B cell (primary cell): ENCODE data around the gene SH2D4B. TPM values are rescaled to one million over a fixed set of nuclear protein-coding genes. Genes with fewer than 3 reads are reported as not detected.

ENCODE experiments used
- ATAC-seq: fragments of 200-7000 bp; cut with Tn5 transposase; one replicate; pipeline ENCODE4 v1.10.0; 2021; ENCODE audit warnings: low read depth, mild to moderate bottlenecking, moderate number of reproducible peaks, moderate library complexity
- CTCF ChIA-PET: fragments of 350-600 bp; sonication (Branson Sonifier 250); formaldehyde crosslinking; loops from one replicate; lab custom pipeline; 2021; ENCODE audit warnings: antibody characterized with exemption, inconsistent platforms; lab: Charles Lee
- POLR2A ChIA-PET: fragments of 350-600 bp; sonication (Branson Sonifier 250); formaldehyde crosslinking; loops from one replicate; lab custom pipeline; 2021; ENCODE audit warnings: antibody characterized with exemption; lab: Charles Lee
- DNase-seq: peaks from one replicate; pipeline ENCODE4 v3.0.0; 2013
- H2AFZ ChIP-seq: 2 replicates; pipeline ENCODE4 v1.6.1; 2012; ENCODE audit warnings: mild to moderate bottlenecking, low read depth, low read length; ENCODE audit not compliant: insufficient read depth, poor library complexity, severe bottlenecking
- H3K27ac ChIP-seq, 2 donors: 1 replicate in 1 of 2; 2 replicates in 1 of 2; pipeline ENCODE4 v1.5.1; 2012 to 2013; ENCODE audit warnings: low read length in 2 of 2, mild to moderate bottlenecking in 2 of 2, moderate library complexity in 1 of 2
- H3K27me3 ChIP-seq, 4 experiments: fragments of 200-600 bp in 1 of 4; sonication (generic) in 1 of 4; replicated peaks in 1 of 4; 1 replicate in 2 of 4; 2 replicates in 2 of 4; pipeline versions ENCODE4 v1.6.1 to v1.7.0; 2013 to 2016; ENCODE audit warnings: low read length in 3 of 4, mild to moderate bottlenecking in 2 of 4, mixed read lengths in 1 of 4, moderate library complexity in 1 of 4; ENCODE audit not compliant: insufficient read depth in 4 of 4, control insufficient read depth in 3 of 4; ENCODE audit errors: control extremely low read depth in 1 of 4
- H3K36me3 ChIP-seq, 2 experiments: replicated peaks in 1 of 2; 1 replicate in 1 of 2; 2 replicates in 1 of 2; pipeline versions ENCODE4 v1.6.1 to v1.7.1; 2013; ENCODE audit warnings: low read length in 1 of 2; ENCODE audit not compliant: insufficient read depth in 2 of 2, control insufficient read depth in 1 of 2; ENCODE audit errors: control extremely low read depth in 1 of 2, extremely low read depth in 1 of 2
- H3K4me1 ChIP-seq, 2 donors: fragments of 200-600 bp in 1 of 2; sonication (generic) in 1 of 2; 1 replicate in 1 of 2; 2 replicates in 1 of 2; pipeline versions ENCODE4 v1.5.1 to v1.6.1; 2013 to 2017; ENCODE audit warnings: low read length in 2 of 2; ENCODE audit not compliant: control insufficient read depth in 2 of 2, insufficient read depth in 2 of 2
- H3K4me2 ChIP-seq: replicated peaks from 2 replicates; pipeline ENCODE3; 2012; ENCODE audit warnings: mild to moderate bottlenecking, low read depth, low read length; ENCODE audit not compliant: poor library complexity, severe bottlenecking
- H3K4me3 ChIP-seq, 5 experiments: fragments of 200-600 bp in 1 of 5; sonication (generic) in 1 of 5; 1 replicate in 3 of 5; 2 replicates in 2 of 5; pipeline versions ENCODE4 v1.5.1 to v1.7.0; 2011 to 2016; ENCODE audit warnings: low read length in 4 of 5, mild to moderate bottlenecking in 4 of 5, low read depth in 2 of 5, control low read depth in 1 of 5, moderate library complexity in 1 of 5; ENCODE audit not compliant: insufficient read depth in 1 of 5; ENCODE audit errors: control extremely low read depth in 1 of 5, extremely low read depth in 1 of 5
- H3K79me2 ChIP-seq: fragments of 200-600 bp; sonication (generic); one replicate; pipeline ENCODE4 v1.6.0; 2016; ENCODE audit warnings: low read length; ENCODE audit not compliant: control insufficient read depth, insufficient read depth
- H3K9ac ChIP-seq: fragments of 200-600 bp; sonication (generic); 2 replicates; pipeline ENCODE4 v1.6.1; 2017; ENCODE audit warnings: mild to moderate bottlenecking, low read length, moderate library complexity
- H3K9me3 ChIP-seq, 3 donors: one replicate each; pipeline versions ENCODE4 v1.6.1 to v1.7.1; 2013; ENCODE audit warnings: low read length in 2 of 3; ENCODE audit not compliant: control insufficient read depth in 2 of 3, insufficient read depth in 1 of 3; ENCODE audit errors: control extremely low read depth in 1 of 3
- H4K20me1 ChIP-seq: 2 replicates; pipeline ENCODE4 v1.6.0; 2012; ENCODE audit warnings: mild to moderate bottlenecking, low read length; ENCODE audit not compliant: insufficient read depth, control insufficient read depth, poor library complexity, severe bottlenecking
- H3K27ac Mint-ChIP-seq: one replicate; pipeline ENCODE4 v1.8.0; 2021; ENCODE audit warnings: mixed read lengths
- H3K27me3 Mint-ChIP-seq: one replicate; pipeline ENCODE4 v1.8.0; 2021; ENCODE audit warnings: mixed read lengths
- H3K4me1 Mint-ChIP-seq: one replicate; pipeline ENCODE4 v1.8.0; 2021; ENCODE audit warnings: mixed read lengths
- H3K4me3 Mint-ChIP-seq: one replicate; pipeline ENCODE4 v1.8.0; 2021; ENCODE audit warnings: mixed read lengths
- H3K9me3 Mint-ChIP-seq: one replicate; pipeline ENCODE4 v1.8.0; 2022; ENCODE audit warnings: mixed read lengths; ENCODE audit not compliant: insufficient read depth
- EZH2 ChIP-seq: IDR thresholded peaks from 2 replicates; pipeline ENCODE4 v1.6.1; 2012; ENCODE audit warnings: borderline replicate concordance, low read depth, mild to moderate bottlenecking, moderate library complexity, low read length; ENCODE audit not compliant: insufficient read depth, poor library complexity, severe bottlenecking
- WGBS: methylation state at CpG from one replicate; pipeline ENCODE4 v1.1.5; 2013; ENCODE audit warnings: missing lambda C conversion rate; ENCODE audit not compliant: insufficient coverage; 5-methylcytosine and 5-hydroxymethylcytosine counted together
- intact Hi-C: fragments of 100-400 bp; cut with micrococcal nuclease; formaldehyde crosslinking; loops from one replicate; pipeline ENCODE4 v1.10.0; 2022
- polyA plus RNA-seq: library from polyadenylated mRNA; depleted of rRNA; stranded (reverse); fragments of >200 nt; gene quantifications from 2 replicates; pipeline ENCODE4 v1.2.3, GENCODE V29; 2012
- total RNA-seq, 2 donors: library from RNA; stranded (reverse); fragments of 120-200 nt in 1 of 2; gene quantifications; 1 replicate in 1 of 2; 2 replicates in 1 of 2; pipeline versions ENCODE4 v1.2.3 to v1.2.4, GENCODE V29; 2013 to 2022
- TF ChIP-seq, protein P1 (sequence below): fragments of 200-600 bp; IDR thresholded peaks from one replicate; pipeline ENCODE4 v1.8.0; 2022; ENCODE audit warnings: antibody characterized with exemption, mild to moderate bottlenecking

SH2D4B gene
- total and polyA plus RNA-seq, 2 donors (not counting 1 experiment from before 2014, with no cell fraction given) = 0.09 to 0.22 TPM

DNA sequence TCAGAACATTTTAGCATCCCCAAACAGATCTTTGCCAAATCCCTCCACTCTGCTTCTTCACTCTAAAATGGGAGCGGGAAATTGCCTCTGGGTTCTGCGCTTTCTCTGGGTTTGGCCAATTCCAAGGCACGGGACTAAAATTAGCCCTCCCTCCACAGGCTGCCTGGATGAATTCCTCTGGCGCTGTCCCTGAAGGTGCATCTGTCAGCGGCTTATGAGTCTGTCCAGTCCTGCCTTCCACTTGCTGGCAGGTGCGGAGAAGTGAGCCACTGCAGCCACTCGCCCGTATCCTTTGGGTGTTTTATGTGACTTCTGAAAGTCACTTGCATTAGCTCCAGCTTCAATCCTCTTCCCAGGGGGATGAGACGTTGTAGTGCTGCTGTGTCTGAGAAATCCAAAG, 121.6 kb downstream of the SH2D4B start:
- H3K27ac Mint-ChIP-seq = no peak overlapping the region
- peaks cover 4 to 10% of the 10 kb centered on the region in 2 donors for H3K4me1 ChIP-seq
- peaks cover 17% of the 10 kb centered on the region for H3K27me3 Mint-ChIP-seq
- no peaks in the 10 kb centered on the region for H3K79me2 ChIP-seq
- peaks cover 6 to 36% (median 14%) of the 10 kb centered on the region in 3 donors for H3K9me3 ChIP-seq
- no peak for TF ChIP-seq EZH2
- TF ChIP-seq, protein P1, sequence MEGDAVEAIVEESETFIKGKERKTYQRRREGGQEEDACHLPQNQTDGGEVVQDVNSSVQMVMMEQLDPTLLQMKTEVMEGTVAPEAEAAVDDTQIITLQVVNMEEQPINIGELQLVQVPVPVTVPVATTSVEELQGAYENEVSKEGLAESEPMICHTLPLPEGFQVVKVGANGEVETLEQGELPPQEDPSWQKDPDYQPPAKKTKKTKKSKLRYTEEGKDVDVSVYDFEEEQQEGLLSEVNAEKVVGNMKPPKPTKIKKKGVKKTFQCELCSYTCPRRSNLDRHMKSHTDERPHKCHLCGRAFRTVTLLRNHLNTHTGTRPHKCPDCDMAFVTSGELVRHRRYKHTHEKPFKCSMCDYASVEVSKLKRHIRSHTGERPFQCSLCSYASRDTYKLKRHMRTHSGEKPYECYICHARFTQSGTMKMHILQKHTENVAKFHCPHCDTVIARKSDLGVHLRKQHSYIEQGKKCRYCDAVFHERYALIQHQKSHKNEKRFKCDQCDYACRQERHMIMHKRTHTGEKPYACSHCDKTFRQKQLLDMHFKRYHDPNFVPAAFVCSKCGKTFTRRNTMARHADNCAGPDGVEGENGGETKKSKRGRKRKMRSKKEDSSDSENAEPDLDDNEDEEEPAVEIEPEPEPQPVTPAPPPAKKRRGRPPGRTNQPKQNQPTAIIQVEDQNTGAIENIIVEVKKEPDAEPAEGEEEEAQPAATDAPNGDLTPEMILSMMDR = no peak
- WGBS = 96% methylated on average over 6 of the region's 9 CpGs
- no peaks in the 10 kb centered on the region for H4K20me1 ChIP-seq
- H3K4me3 ChIP-seq = no peak overlapping the region
- H3K9me3 Mint-ChIP-seq = peaks cover 1% of the 10 kb centered on the region
- no peak for DNase-seq
- H3K4me1 Mint-ChIP-seq = peaks cover 8% of the 10 kb centered on the region
- H3K36me3 ChIP-seq = no peaks in the 10 kb centered on the region
- no peak overlapping the region for H3K4me3 Mint-ChIP-seq
- intact Hi-C loops = no loop called here
- H3K27me3 ChIP-seq = peaks cover 0 to 8% (median 4%) of the 10 kb centered on the region in 4 experiments
- ChIA-PET POLR2A (no interaction called here), CTCF (no interaction called here)
- no peak overlapping the region for H3K27ac ChIP-seq
- H3K9ac ChIP-seq = no peak overlapping the region
- H3K4me2 ChIP-seq = no peak overlapping the region
- ATAC-seq = no peak
- H2AFZ ChIP-seq = no peak overlapping the region

DNA sequence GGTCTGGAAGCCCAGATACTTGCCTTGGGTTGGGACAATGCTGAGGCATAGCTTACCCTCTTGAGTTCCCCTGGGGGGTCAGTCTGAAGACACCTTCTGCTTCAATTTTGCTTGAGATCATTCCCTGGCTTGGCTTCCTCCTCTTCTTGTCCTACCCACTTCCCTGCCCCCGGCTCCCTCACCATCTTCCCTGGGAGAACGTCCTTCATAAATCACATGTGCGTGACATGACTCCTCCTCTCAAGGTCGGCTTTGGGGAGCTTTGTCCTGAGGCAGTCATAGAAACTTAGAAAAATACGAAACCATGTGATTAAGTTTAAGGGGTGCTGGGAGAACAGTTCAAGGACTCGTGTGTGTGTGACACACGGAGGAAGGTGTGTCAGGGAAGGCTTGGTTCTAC, 122.6 kb downstream of the SH2D4B start:
- Histone ChIP-seq H3K4me3 (no peak overlapping the region), H4K20me1 (no peaks in the 10 kb centered on the region), H3K4me1 (peaks cover 4 to 10% of the 10 kb centered on the region in 2 donors), H3K4me2 (no peak overlapping the region), H3K79me2 (no peaks in the 10 kb centered on the region), H3K27me3 (peaks cover 0 to 8% (median 4%) of the 10 kb centered on the region in 4 experiments), H3K9me3 (peaks cover 3 to 29% (median 6%) of the 10 kb centered on the region in 3 donors), H2AFZ (no peak overlapping the region), H3K36me3 (no peaks in the 10 kb centered on the region), H3K9ac (no peak overlapping the region), H3K27ac (no peak overlapping the region)
- 61% methylated on average over 5 of the region's 7 CpGs for WGBS
- CTCF ChIA-PET = no interaction called here
- ATAC-seq (no peak), DNase-seq (no peak)
- peaks cover 19% of the 10 kb centered on the region for H3K27me3 Mint-ChIP-seq
- no peak overlapping the region for H3K27ac Mint-ChIP-seq
- POLR2A ChIA-PET = no interaction called here
- no peaks in the 10 kb centered on the region for H3K9me3 Mint-ChIP-seq
- no peak overlapping the region for H3K4me3 Mint-ChIP-seq
- TF ChIP-seq EZH2 = no peak
- TF ChIP-seq, protein P1 = no peak
- peaks cover 8% of the 10 kb centered on the region for H3K4me1 Mint-ChIP-seq
- intact Hi-C loops = loop anchor here (10.0 kb wide), 1 partner anchor 125 kb away; the partner anchor contains the start of gene SH2D4B
